ENCODE measurements around the gene SPATS2. TPM values are rescaled to one million over a fixed set of nuclear protein-coding genes. Genes with fewer than 3 reads are reported as not detected.

Gene SPATS2
- total and polyA plus RNA-seq, 2 donors (not counting 1 experiment from before 2014, with no cell fraction given): 11.3 to 21.5 TPM

GRCh38 chr12:49335118-49335954, 31.9 kb upstream of the SPATS2 start:
- Histone ChIP-seq H3K9me3 (ENCODE audit: control extremely low read depth in 1 of 3, control insufficient read depth in 2 of 3, insufficient read depth in 1 of 3, low read length in 2 of 3) (peaks cover 0 to 25% (median 0%) of the 10 kb centered on the region in 3 donors), H3K79me2 (ENCODE audit: control insufficient read depth, insufficient read depth, low read length) (no peaks in the 10 kb centered on the region), H2AFZ (ENCODE audit: insufficient read depth, low read depth, low read length, poor library complexity, severe bottlenecking) (no peak overlapping the region), H3K36me3 (replicated peaks in 1 of 2; ENCODE audit: control extremely low read depth in 1 of 2, control insufficient read depth in 1 of 2, extremely low read depth in 1 of 2, insufficient read depth in 2 of 2, low read length in 1 of 2) (no peaks in the 10 kb centered on the region), H3K27ac (ENCODE audit: low read length in 2 of 2) (no peak overlapping the region), H4K20me1 (ENCODE audit: control insufficient read depth, insufficient read depth, low read length, poor library complexity, severe bottlenecking) (no peaks in the 10 kb centered on the region), H3K9ac (ENCODE audit: low read length) (no peak overlapping the region), H3K4me1 (ENCODE audit: control insufficient read depth in 2 of 2, insufficient read depth in 2 of 2, low read length in 2 of 2) (peaks cover 36 to 39% of the 10 kb centered on the region in 2 donors), H3K4me3 (ENCODE audit: control extremely low read depth in 1 of 5, extremely low read depth in 1 of 5, insufficient read depth in 1 of 5, low read depth in 2 of 5, low read length in 4 of 5) (no peak overlapping the region), H3K27me3 (replicated peaks in 1 of 4; ENCODE audit: control extremely low read depth in 1 of 4, control insufficient read depth in 3 of 4, insufficient read depth in 4 of 4, low read length in 3 of 4) (peaks cover 0 to 81% (median 49%) of the 10 kb centered on the region in 4 experiments), H3K4me2 (replicated peaks; ENCODE audit: low read depth, low read length, poor library complexity, severe bottlenecking) (peak overlapping the region; percentile 86)
- ChIA-PET POLR2A (no interaction called here), CTCF (interaction anchor here (0.6 to 8.5 kb wide), 6 partner anchors 13 to 177 kb away, joined by 3 to 95 read pairs (median 3); partner anchors contain the start of genes DNAJC22, PRPH and TROAP)
- H3K4me1 Mint-ChIP-seq: peaks cover 35% of the 10 kb centered on the region
- H3K27ac Mint-ChIP-seq: peak overlapping the region; percentile 63
- H3K27me3 Mint-ChIP-seq: peaks cover 72% of the 10 kb centered on the region
- peak overlapping the region; percentile 58 for H3K4me3 Mint-ChIP-seq
- whole genome bisulfite sequencing (ENCODE audit: insufficient coverage): 44% methylated on average over 16 of the region's 16 CpGs
- intact Hi-C loops (cut with micrococcal nuclease): no loop called here
- H3K9me3 Mint-ChIP-seq (ENCODE audit: insufficient read depth): no peaks in the 10 kb centered on the region
- no peak for ATAC-seq (ENCODE audit: low read depth)
- peak; percentile 45 for DNase-seq
- no peak for TF ChIP-seq EZH2 (IDR thresholded peaks at IDR 0.05; ENCODE audit: borderline replicate concordance, insufficient read depth, low read depth, low read length, poor library complexity, severe bottlenecking)
- TF ChIP-seq, protein P1, sequence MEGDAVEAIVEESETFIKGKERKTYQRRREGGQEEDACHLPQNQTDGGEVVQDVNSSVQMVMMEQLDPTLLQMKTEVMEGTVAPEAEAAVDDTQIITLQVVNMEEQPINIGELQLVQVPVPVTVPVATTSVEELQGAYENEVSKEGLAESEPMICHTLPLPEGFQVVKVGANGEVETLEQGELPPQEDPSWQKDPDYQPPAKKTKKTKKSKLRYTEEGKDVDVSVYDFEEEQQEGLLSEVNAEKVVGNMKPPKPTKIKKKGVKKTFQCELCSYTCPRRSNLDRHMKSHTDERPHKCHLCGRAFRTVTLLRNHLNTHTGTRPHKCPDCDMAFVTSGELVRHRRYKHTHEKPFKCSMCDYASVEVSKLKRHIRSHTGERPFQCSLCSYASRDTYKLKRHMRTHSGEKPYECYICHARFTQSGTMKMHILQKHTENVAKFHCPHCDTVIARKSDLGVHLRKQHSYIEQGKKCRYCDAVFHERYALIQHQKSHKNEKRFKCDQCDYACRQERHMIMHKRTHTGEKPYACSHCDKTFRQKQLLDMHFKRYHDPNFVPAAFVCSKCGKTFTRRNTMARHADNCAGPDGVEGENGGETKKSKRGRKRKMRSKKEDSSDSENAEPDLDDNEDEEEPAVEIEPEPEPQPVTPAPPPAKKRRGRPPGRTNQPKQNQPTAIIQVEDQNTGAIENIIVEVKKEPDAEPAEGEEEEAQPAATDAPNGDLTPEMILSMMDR (IDR thresholded peaks at IDR 0.05): no peak
